IMR-90 (cell line): ENCODE results near the gene SAMD5. TPM values are rescaled to one million over a fixed set of nuclear protein-coding genes. Genes with fewer than 3 reads are reported as not detected.

Source experiments
- ATAC-seq: fragments of 200-7000 bp; cut with Tn5 transposase; 2 replicates; pipeline ENCODE4 v1.9.1; 2020; ENCODE audit warnings: low read depth, mild to moderate bottlenecking, moderate library complexity
- BruUV-seq: library from RNA; stranded (reverse); fragments of 400-500 nt; replicated peaks from 2 replicates; lab custom pipeline; 2021; lab: Mats Ljungman, UMichigan
- CTCF ChIA-PET: fragments of 300-600 bp; formaldehyde crosslinking; extraction: SDS; loops from one replicate; lab custom pipeline; 2021; ENCODE audit warnings: antibody characterized with exemption; lab: Yijun Ruan, JAX
- POLR2A ChIA-PET: fragments of 300-600 bp; sonication (Branson Sonifier 250); formaldehyde crosslinking; loops from one replicate; lab custom pipeline; 2022; ENCODE audit warnings: antibody characterized with exemption; ENCODE audit not compliant: unreplicated experiment; lab: Charles Lee
- DNase-seq: peaks from one replicate; pipeline ENCODE4 v3.0.0; 2013
- H2AFZ ChIP-seq: replicated peaks from 2 replicates; pipeline ENCODE3; 2013; ENCODE audit warnings: low read length, mild to moderate bottlenecking; ENCODE audit not compliant: poor library complexity
- H2AK5ac ChIP-seq: 2 replicates; pipeline ENCODE4 v1.6.1; 2013; ENCODE audit warnings: low read depth, low read length, inconsistent platforms
- H2AK9ac ChIP-seq: replicated peaks from 2 replicates; pipeline ENCODE3; 2013; ENCODE audit warnings: mild to moderate bottlenecking, low read depth, low read length, moderate library complexity; ENCODE audit not compliant: poor library complexity
- H2BK120ac ChIP-seq: 2 replicates; pipeline ENCODE4 v1.6.1; 2013; ENCODE audit warnings: low read depth, low read length, inconsistent platforms
- H2BK15ac ChIP-seq: 3 replicates; pipeline ENCODE4 v1.6.1; 2013; ENCODE audit warnings: low read depth, low read length, inconsistent platforms
- H2BK20ac ChIP-seq: 2 replicates; pipeline ENCODE4 v1.6.1; 2013; ENCODE audit warnings: low read depth, mild to moderate bottlenecking, inconsistent platforms, low read length, moderate library complexity
- H2BK5ac ChIP-seq: 2 replicates; pipeline ENCODE4 v1.6.1; 2013; ENCODE audit warnings: mild to moderate bottlenecking, low read depth, low read length, inconsistent platforms; ENCODE audit not compliant: poor library complexity, severe bottlenecking
- H3K14ac ChIP-seq: replicated peaks from 2 replicates; pipeline ENCODE4 v1.6.1; 2013; ENCODE audit warnings: low read depth, low read length, inconsistent platforms
- H3K18ac ChIP-seq: 2 replicates; pipeline ENCODE4 v1.6.1; 2013; ENCODE audit warnings: low read depth, low read length, control low read depth
- H3K23ac ChIP-seq: 2 replicates; pipeline ENCODE4 v1.6.1; 2013; ENCODE audit warnings: low read depth, low read length, inconsistent platforms
- H3K27ac ChIP-seq: 2 replicates; pipeline ENCODE4 v1.5.1; 2013; ENCODE audit warnings: mild to moderate bottlenecking, control low read depth, low read length; ENCODE audit not compliant: insufficient read depth
- H3K27me3 ChIP-seq: 2 replicates; pipeline ENCODE4 v1.6.1; 2013; ENCODE audit warnings: low read length; ENCODE audit not compliant: control insufficient read depth, insufficient read depth
- H3K36me3 ChIP-seq: 2 replicates; pipeline ENCODE4 v1.6.1; 2013; ENCODE audit warnings: low read length, mixed read lengths; ENCODE audit not compliant: control insufficient read depth, insufficient read depth
- H3K4ac ChIP-seq: 2 replicates; pipeline ENCODE4 v1.6.1; 2013; ENCODE audit warnings: low read depth, low read length, inconsistent platforms
- H3K4me1 ChIP-seq: 2 replicates; pipeline ENCODE4 v1.6.1; 2013; ENCODE audit warnings: low read length, mixed read lengths; ENCODE audit not compliant: control insufficient read depth, insufficient read depth
- H3K4me2 ChIP-seq: 2 replicates; pipeline ENCODE4 v1.6.1; 2013; ENCODE audit warnings: low read depth, mild to moderate bottlenecking, control low read depth, low read length, moderate library complexity
- H3K4me3 ChIP-seq: 2 replicates; pipeline ENCODE4 v1.5.1; 2013; ENCODE audit warnings: low read depth, mild to moderate bottlenecking, control low read depth, low read length, moderate library complexity; ENCODE audit not compliant: insufficient read depth
- H3K56ac ChIP-seq: 2 replicates; pipeline ENCODE4 v1.6.1; 2013; ENCODE audit warnings: low read length, inconsistent platforms; ENCODE audit not compliant: insufficient read depth; ENCODE audit errors: extremely low read depth
- H3K79me1 ChIP-seq, 2 experiments: 2 replicates each; pipeline ENCODE4 v1.6.1; 2013; ENCODE audit warnings: low read length in 2 of 2, inconsistent platforms in 1 of 2, low read depth in 1 of 2
- H3K9ac ChIP-seq: 2 replicates; pipeline ENCODE4 v1.6.1; 2013; ENCODE audit warnings: low read depth, low read length, control low read depth
- H3K9me1 ChIP-seq: 2 replicates; pipeline ENCODE4 v1.6.1; 2013; ENCODE audit warnings: low read length, inconsistent platforms; ENCODE audit not compliant: insufficient read depth
- H3K9me3 ChIP-seq: 2 replicates; pipeline ENCODE4 v1.6.1; 2013; ENCODE audit warnings: low read length; ENCODE audit not compliant: control insufficient read depth, insufficient read depth
- H4K20me1 ChIP-seq: 2 replicates; pipeline ENCODE4 v1.6.1; 2013; ENCODE audit warnings: low read length, inconsistent platforms; ENCODE audit not compliant: insufficient read depth
- H4K5ac ChIP-seq: 2 replicates; pipeline ENCODE4 v1.6.1; 2013; ENCODE audit warnings: mild to moderate bottlenecking, low read depth, low read length, control low read depth
- H4K8ac ChIP-seq, 2 experiments: 2 replicates each; pipeline ENCODE4 v1.6.1; 2013; ENCODE audit warnings: low read depth in 2 of 2, low read length in 2 of 2, control low read depth in 1 of 2, inconsistent platforms in 1 of 2
- H4K91ac ChIP-seq: 2 replicates; pipeline ENCODE4 v1.6.1; 2013; ENCODE audit warnings: low read depth, low read length, inconsistent platforms; ENCODE audit not compliant: insufficient read depth
- CEBPB ChIP-seq: IDR thresholded peaks from 2 replicates; pipeline ENCODE4 v1.6.1; 2012; ENCODE audit warnings: low read depth, low read length, improper control_type of control experiment
- CHD1 ChIP-seq: IDR thresholded peaks from 2 replicates; pipeline ENCODE4 v1.6.1; 2012; ENCODE audit warnings: low read depth, low read length, improper control_type of control experiment
- MAFK ChIP-seq: IDR thresholded peaks from 2 replicates; pipeline ENCODE4 v1.6.1; 2012; ENCODE audit warnings: low read depth, low read length, improper control_type of control experiment
- MAZ ChIP-seq: IDR thresholded peaks from 2 replicates; pipeline ENCODE4 v1.6.1; 2012; ENCODE audit warnings: low read depth, mild to moderate bottlenecking, low read length, improper control_type of control experiment, moderate library complexity, borderline replicate concordance
- MXI1 ChIP-seq: IDR thresholded peaks from 2 replicates; pipeline ENCODE4 v1.6.1; 2012; ENCODE audit warnings: low read depth, mild to moderate bottlenecking, low read length, moderate library complexity, borderline replicate concordance
- NFE2L2 ChIP-seq: fragments of 150-350 bp; IDR thresholded peaks from 2 replicates; pipeline ENCODE4 v1.6.1; 2016; ENCODE audit warnings: low read depth, mild to moderate bottlenecking, low read length
- RCOR1 ChIP-seq: IDR thresholded peaks from 2 replicates; pipeline ENCODE4 v1.6.1; 2012; ENCODE audit warnings: mild to moderate bottlenecking, low read length, improper control_type of control experiment; ENCODE audit not compliant: insufficient replicate concordance
- USF2 ChIP-seq: fragments of 150-350 bp; IDR thresholded peaks from 2 replicates; pipeline ENCODE4 v1.6.1; 2017; ENCODE audit warnings: mild to moderate bottlenecking, antibody characterized with exemption, low read length, low read depth
- whole genome bisulfite sequencing, 2 experiments: methylation state at CpG; one replicate each; pipeline versions ENCODE4 v1.1.5 to v1.1.7; 2013; ENCODE audit warnings: missing lambda C conversion rate in 2 of 2; ENCODE audit not compliant: insufficient read length in 1 of 2; ENCODE audit errors: extremely low coverage in 2 of 2; 5-methylcytosine and 5-hydroxymethylcytosine counted together
- dilution Hi-C: fragments of 300-500 bp; cut with HindIII; formaldehyde crosslinking; loops from one replicate; pipeline ENCODE4 v1.14.3; 2018; ENCODE audit warnings: low sequenced_read_pairs; ENCODE audit not compliant: unreplicated experiment
- in situ Hi-C: fragments of 300-500 bp; cut with MboI; formaldehyde crosslinking; loops from 3 replicates; pipeline ENCODE4 v1.14.3; 2019; ENCODE audit warnings: low sequenced_read_pairs, inconsistent platforms, mixed read lengths
- intact Hi-C: fragments of 100-400 bp; cut with micrococcal nuclease; formaldehyde crosslinking; loops from 2 replicates; pipeline ENCODE4 v1.10.0; 2022
- polyA plus RNA-seq, 3 experiments: library from polyadenylated mRNA; depleted of rRNA; stranded (reverse); fragments of >200 nt; gene quantifications; 2 replicates each; pipeline ENCODE4 v1.2.3, GENCODE V29; 2012; ENCODE audit warnings: low replicate concordance in 1 of 3
- total RNA-seq: library from RNA; depleted of rRNA; stranded (reverse); fragments of >200 nt; gene quantifications from 2 replicates; pipeline ENCODE4 v1.2.3, GENCODE V29; 2012

The SAMD5 gene
- total and polyA plus RNA-seq, 2 of the 4 experiments (the other 2 are of a cell fraction): 1.0 to 1.6 TPM

GRCh38 chr6:147578159-147578558 is 69.7 kb downstream of the SAMD5 start:
- Histone ChIP-seq H2AK9ac (no peak overlapping the region), H3K18ac (no peak overlapping the region), H2BK5ac (no peak overlapping the region), H2BK15ac (no peak overlapping the region), H2BK120ac (no peak overlapping the region), H4K5ac (no peak overlapping the region), H3K27ac (no peak overlapping the region), H2BK20ac (no peak overlapping the region), H3K9me3 (no peaks in the 10 kb centered on the region), H3K9me1 (no peaks in the 10 kb centered on the region), H2AFZ (no peak overlapping the region), H3K36me3 (no peaks in the 10 kb centered on the region), H3K4me3 (no peak overlapping the region), H3K4ac (no peak overlapping the region), H3K4me1 (0 out of 2 replicates have a peak, but pooled peaks cover 2% of the 10 kb centered on the region), H4K91ac (no peak overlapping the region), H4K8ac (no peak overlapping the region), H3K4me2 (no peak overlapping the region), H3K56ac (no peak overlapping the region), H3K27me3 (no peaks in the 10 kb centered on the region; the same call in 1 of the 2 replicates), H3K9ac (no peak overlapping the region), H3K79me1 (no peaks in the 10 kb centered on the region), H4K20me1 (no peaks in the 10 kb centered on the region), H3K23ac (no peak overlapping the region), H3K14ac (no peak overlapping the region), H2AK5ac (no peak overlapping the region)
- in situ Hi-C loops: no loop called here
- WGBS, 2 experiments: no CpG with 5 or more reads among the region's 2 CpGs
- dilution Hi-C loops: no loop called here
- TF ChIP-seq MAZ (no peak), NFE2L2 (no peak), USF2 (no peak), MAFK (no peak), CEBPB (no peak), MXI1 (no peak), CHD1 (no peak), RCOR1 (no peak)
- ChIA-PET CTCF (no interaction called here), POLR2A (no interaction called here)
- DNase-seq (peak; percentile 13), ATAC-seq (no peak)
- BruUV-seq: no TSS peak
- intact Hi-C loops: no loop called here
